Measurements from ENCODE around the gene ZNFX1. TPM values are rescaled to one million over a fixed set of nuclear protein-coding genes. Genes with fewer than 3 reads are reported as not detected.

ZNFX1 gene
- polyA plus RNA-seq, 1 of the 3 experiments (the other 2 are of a cell fraction), result 3.9 TPM

DNA sequence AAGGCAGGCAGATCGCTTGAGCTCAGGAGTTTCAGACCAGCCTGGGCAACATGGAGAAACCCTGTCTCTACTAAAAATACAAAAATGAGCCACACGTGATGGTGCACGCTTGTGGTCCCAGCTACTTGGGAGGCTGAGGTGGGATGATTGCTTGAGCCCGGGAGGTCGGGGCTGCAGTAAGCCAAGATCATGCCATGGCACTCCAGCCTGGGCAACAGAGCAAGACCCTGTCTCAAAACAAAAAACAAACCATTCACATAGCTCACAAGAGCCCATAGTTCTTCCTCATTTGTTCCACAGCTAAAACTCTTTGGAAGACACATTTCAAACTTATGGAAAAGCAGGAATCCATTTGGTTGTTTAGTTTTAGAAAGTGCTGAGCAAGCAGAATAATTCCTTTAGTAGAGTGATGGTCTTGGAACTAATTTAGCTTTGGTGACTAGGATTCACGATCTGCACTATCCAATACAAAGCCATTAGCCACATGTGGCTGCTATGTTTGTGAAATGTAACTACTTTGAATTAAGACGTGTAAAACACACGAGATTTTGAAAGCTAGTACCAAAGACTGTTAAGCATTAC is 4.1 kb downstream of the ZNFX1 start:
- H3K9me2 ChIP-seq, result no peaks in the 10 kb centered on the region
- TF ChIP-seq PBX3 (IDR thresholded peaks at IDR 0.05), result no peak
- TF ChIP-seq SIN3A (IDR thresholded peaks at IDR 0.05; ENCODE audit: borderline replicate concordance, low read depth, low read length), result no peak
- no peak for TF ChIP-seq RXRA (IDR thresholded peaks at IDR 0.05; ENCODE audit: borderline replicate concordance, low read depth)
- TF ChIP-seq, protein P1, sequence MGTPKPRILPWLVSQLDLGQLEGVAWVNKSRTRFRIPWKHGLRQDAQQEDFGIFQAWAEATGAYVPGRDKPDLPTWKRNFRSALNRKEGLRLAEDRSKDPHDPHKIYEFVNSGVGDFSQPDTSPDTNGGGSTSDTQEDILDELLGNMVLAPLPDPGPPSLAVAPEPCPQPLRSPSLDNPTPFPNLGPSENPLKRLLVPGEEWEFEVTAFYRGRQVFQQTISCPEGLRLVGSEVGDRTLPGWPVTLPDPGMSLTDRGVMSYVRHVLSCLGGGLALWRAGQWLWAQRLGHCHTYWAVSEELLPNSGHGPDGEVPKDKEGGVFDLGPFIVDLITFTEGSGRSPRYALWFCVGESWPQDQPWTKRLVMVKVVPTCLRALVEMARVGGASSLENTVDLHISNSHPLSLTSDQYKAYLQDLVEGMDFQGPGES (IDR thresholded peaks at IDR 0.05; ENCODE audit: low read depth, low read length), result no peak
- TF ChIP-seq NFIC (IDR thresholded peaks at IDR 0.05; ENCODE audit: borderline replicate concordance), result no peak
- no peak for TF ChIP-seq USF2 (IDR thresholded peaks at IDR 0.05; ENCODE audit: borderline replicate concordance, low read depth, low read length)
- no peak for TF ChIP-seq MEF2A (IDR thresholded peaks at IDR 0.05; ENCODE audit: borderline replicate concordance, low read depth)
- no peak for TF ChIP-seq ELF1 (IDR thresholded peaks at IDR 0.05)
- no peak for TF ChIP-seq GATA2 (CRISPR knock-in tag; IDR thresholded peaks at IDR 0.05)
- no peaks in the 10 kb centered on the region for H3K9me3 ChIP-seq
- H3K27ac ChIP-seq (ENCODE audit: low read depth in 2 of 2, low read length in 1 of 2), result no peak overlapping the region
- no peak overlapping the region for H3K4me2 ChIP-seq
- peaks cover 31% of the 10 kb centered on the region for H4K20me1 ChIP-seq (ENCODE audit: insufficient read depth)
- POLR2A ChIA-PET, result no interaction called here
- peaks cover 38 to 68% of the 10 kb centered on the region in 2 experiments for H3K36me3 ChIP-seq (replicated peaks in 1 of 2; ENCODE audit: control insufficient read depth in 1 of 2, insufficient read depth in 2 of 2, low read length in 1 of 2)
- H3K79me2 ChIP-seq (ENCODE audit: insufficient read depth), result peaks cover 94% of the 10 kb centered on the region
- 93% methylated on average over 8 of the region's 8 CpGs for WGBS (ENCODE audit: low lambda C conversion rate)
- H3F3A ChIP-seq (replicated peaks; ENCODE audit: insufficient read depth), result peaks cover 26% of the 10 kb centered on the region
- CTCF ChIA-PET, result interaction anchor here (1.0 kb wide), 1 partner anchor 268 kb away, joined by 3 read pairs; no protein-coding TSS in a partner anchor
- H3K27me3 ChIP-seq (ENCODE audit: insufficient read depth), result no peaks in the 10 kb centered on the region
- H2AFZ ChIP-seq (ENCODE audit: low read depth), result no peak overlapping the region
- H3K4me1 ChIP-seq (ENCODE audit: control insufficient read depth in 1 of 2, insufficient read depth in 2 of 2, low read depth in 1 of 2, low read length in 1 of 2), result peaks cover 11 to 13% of the 10 kb centered on the region in 2 experiments; a peak in 3 of 4 replicates
- no peak overlapping the region for H3K4me3 ChIP-seq (ENCODE audit: low read depth in 2 of 2, low read length in 1 of 2)
- no peak for DNase-seq
- H3K9ac ChIP-seq, result no peak overlapping the region

DNA sequence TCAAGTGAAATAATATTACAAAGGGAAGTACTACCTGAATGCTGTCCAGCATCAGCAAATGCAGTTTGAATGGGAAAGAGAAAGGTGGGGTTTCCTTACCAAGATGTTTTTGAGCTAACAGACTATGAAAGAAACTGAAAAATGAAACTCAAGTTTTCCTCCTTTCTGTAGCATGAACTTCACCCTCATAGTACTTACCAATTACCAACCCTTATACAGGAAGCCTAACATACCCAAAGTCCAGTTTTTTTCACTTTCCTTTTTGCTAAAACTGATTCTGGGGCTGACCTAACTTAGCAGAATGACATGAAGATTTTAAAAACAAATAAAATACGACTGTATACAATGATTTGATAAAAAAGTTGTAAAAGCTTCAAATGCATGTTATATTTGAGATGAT is 5.2 kb downstream of the ZNFX1 start:
- Histone ChIP-seq H3K4me2 (no peak overlapping the region), H2AFZ (ENCODE audit: low read depth) (no peak overlapping the region), H3K4me1 (ENCODE audit: control insufficient read depth in 1 of 2, insufficient read depth in 2 of 2, low read depth in 1 of 2, low read length in 1 of 2) (peaks cover 11 to 13% of the 10 kb centered on the region in 2 experiments; a peak in 3 of 4 replicates), H3K79me2 (ENCODE audit: insufficient read depth) (peaks cover 100% of the 10 kb centered on the region), H4K20me1 (ENCODE audit: insufficient read depth) (peaks cover 41% of the 10 kb centered on the region), H3K9me3 (no peaks in the 10 kb centered on the region), H3K27me3 (ENCODE audit: insufficient read depth) (no peaks in the 10 kb centered on the region), H3K9me2 (no peaks in the 10 kb centered on the region), H3K4me3 (ENCODE audit: low read depth in 2 of 2, low read length in 1 of 2) (no peak overlapping the region), H3K27ac (ENCODE audit: low read depth in 2 of 2, low read length in 1 of 2) (no peak overlapping the region), H3F3A (replicated peaks; ENCODE audit: insufficient read depth) (peaks cover 24% of the 10 kb centered on the region), H3K36me3 (replicated peaks in 1 of 2; ENCODE audit: control insufficient read depth in 1 of 2, insufficient read depth in 2 of 2, low read length in 1 of 2) (peaks cover 38 to 74% of the 10 kb centered on the region in 2 experiments), H3K9ac (no peak overlapping the region)
- TF ChIP-seq MAX (IDR thresholded peaks at IDR 0.05; ENCODE audit: low read depth) (no peak), RXRA (IDR thresholded peaks at IDR 0.05; ENCODE audit: borderline replicate concordance, low read depth) (no peak), USF2 (IDR thresholded peaks at IDR 0.05; ENCODE audit: borderline replicate concordance, low read depth, low read length) (no peak), POLR2AphosphoS5 (IDR thresholded peaks at IDR 0.05; ENCODE audit: low read depth, low read length) (no peak), FOXJ3 (CRISPR knock-in tag; IDR thresholded peaks at IDR 0.05) (no peak), NRF1 (IDR thresholded peaks at IDR 0.05; ENCODE audit: low read depth, low read length) (no peak)
- WGBS (ENCODE audit: low lambda C conversion rate), result 92% methylated on average over 1 of the region's 1 CpG
- DNase-seq, result no peak
- POLR2A ChIA-PET, result no interaction called here
- CTCF ChIA-PET, result interaction anchor here (0.7 kb wide), 1 partner anchor 116 kb away, joined by 3 read pairs; no protein-coding TSS in a partner anchor
